Measurements from ENCODE around the gene SLC8B1.

SLC8B1 gene

DNA sequence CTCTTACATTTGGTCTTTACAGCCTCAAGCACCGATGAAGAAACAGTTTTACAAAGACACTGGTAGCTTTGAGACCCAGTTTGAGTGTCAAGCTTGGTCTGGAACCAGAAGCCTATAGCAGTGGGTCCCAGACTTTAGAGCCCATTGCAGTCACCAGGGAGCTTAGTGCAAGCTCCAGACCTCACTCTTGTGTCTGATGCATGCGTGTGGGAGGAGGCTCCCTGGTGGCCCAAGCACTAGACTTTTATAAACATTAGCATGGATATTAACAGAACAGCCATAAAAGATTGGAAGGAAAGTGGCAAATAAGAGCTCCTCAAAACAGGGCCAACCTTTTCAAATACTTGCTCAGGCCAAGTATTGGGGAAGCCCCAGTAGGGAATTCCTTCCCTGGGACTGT lies 45.5 kb downstream of the SLC8B1 start:
- no peaks in the 10 kb centered on the region for H4K20me1 ChIP-seq (ENCODE audit: insufficient read depth, low read length)
- no peaks in the 10 kb centered on the region for H3K27me3 ChIP-seq (ENCODE audit: low read depth, low read length)
- TF ChIP-seq EZH2phosphoT487 (IDR thresholded peaks at IDR 0.05; ENCODE audit: low read depth): no peak
- TF ChIP-seq, protein P1, sequence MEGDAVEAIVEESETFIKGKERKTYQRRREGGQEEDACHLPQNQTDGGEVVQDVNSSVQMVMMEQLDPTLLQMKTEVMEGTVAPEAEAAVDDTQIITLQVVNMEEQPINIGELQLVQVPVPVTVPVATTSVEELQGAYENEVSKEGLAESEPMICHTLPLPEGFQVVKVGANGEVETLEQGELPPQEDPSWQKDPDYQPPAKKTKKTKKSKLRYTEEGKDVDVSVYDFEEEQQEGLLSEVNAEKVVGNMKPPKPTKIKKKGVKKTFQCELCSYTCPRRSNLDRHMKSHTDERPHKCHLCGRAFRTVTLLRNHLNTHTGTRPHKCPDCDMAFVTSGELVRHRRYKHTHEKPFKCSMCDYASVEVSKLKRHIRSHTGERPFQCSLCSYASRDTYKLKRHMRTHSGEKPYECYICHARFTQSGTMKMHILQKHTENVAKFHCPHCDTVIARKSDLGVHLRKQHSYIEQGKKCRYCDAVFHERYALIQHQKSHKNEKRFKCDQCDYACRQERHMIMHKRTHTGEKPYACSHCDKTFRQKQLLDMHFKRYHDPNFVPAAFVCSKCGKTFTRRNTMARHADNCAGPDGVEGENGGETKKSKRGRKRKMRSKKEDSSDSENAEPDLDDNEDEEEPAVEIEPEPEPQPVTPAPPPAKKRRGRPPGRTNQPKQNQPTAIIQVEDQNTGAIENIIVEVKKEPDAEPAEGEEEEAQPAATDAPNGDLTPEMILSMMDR (IDR thresholded peaks at IDR 0.05; ENCODE audit: low read depth, low read length): no peak
- H3K36me3 ChIP-seq (replicated peaks; ENCODE audit: low read depth, low read length): peaks cover 7% of the 10 kb centered on the region
- no peak overlapping the region for H3K27ac ChIP-seq (ENCODE audit: low read length)
- no peak overlapping the region for H2AFZ ChIP-seq (ENCODE audit: low read depth, low read length)
- no peak overlapping the region for H3K9ac ChIP-seq (ENCODE audit: low read length)
- H3K4me1 ChIP-seq (ENCODE audit: low read length): no peaks in the 10 kb centered on the region
- H3K9me3 ChIP-seq (ENCODE audit: insufficient read depth, low read length): no peaks in the 10 kb centered on the region
- no peak overlapping the region for H3K4me2 ChIP-seq (ENCODE audit: low read length)
- H3K4me3 ChIP-seq (ENCODE audit: low read length): no peak overlapping the region
- H3K79me2 ChIP-seq (ENCODE audit: low read length): no peaks in the 10 kb centered on the region

DNA sequence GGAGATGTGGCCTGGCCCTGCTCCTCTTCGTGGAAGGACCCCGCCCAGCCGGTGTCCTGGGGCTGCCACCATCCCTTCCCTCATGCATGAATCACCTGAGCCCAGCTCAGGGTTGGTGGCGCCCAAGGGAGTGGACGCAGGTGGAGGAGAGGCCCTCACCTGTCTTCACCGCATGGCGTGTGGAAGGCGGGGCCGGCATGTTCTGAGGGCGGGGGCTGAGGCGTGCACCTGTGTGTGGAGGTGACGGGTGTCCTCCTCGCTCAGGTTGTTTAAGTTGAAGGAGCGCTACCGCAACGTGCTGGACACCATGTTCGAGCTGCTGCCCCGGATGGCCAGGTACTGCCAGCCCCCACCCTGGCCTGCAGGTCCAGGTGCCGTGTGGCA lies 47.0 kb downstream of the SLC8B1 start:
- Histone ChIP-seq H4K20me1 (ENCODE audit: insufficient read depth, low read length) (no peaks in the 10 kb centered on the region), H3K27me3 (ENCODE audit: low read depth, low read length) (no peaks in the 10 kb centered on the region), H3K4me3 (ENCODE audit: low read length) (no peak overlapping the region), H2AFZ (ENCODE audit: low read depth, low read length) (no peak overlapping the region), H3K9ac (ENCODE audit: low read length) (no peak overlapping the region), H3K4me2 (ENCODE audit: low read length) (no peak overlapping the region), H3K27ac (ENCODE audit: low read length) (no peak overlapping the region), H3K79me2 (ENCODE audit: low read length) (no peaks in the 10 kb centered on the region), H3K9me3 (ENCODE audit: insufficient read depth, low read length) (no peaks in the 10 kb centered on the region), H3K36me3 (replicated peaks; ENCODE audit: low read depth, low read length) (peaks cover 1% of the 10 kb centered on the region), H3K4me1 (ENCODE audit: low read length) (no peaks in the 10 kb centered on the region)
- TF ChIP-seq, protein P1 (IDR thresholded peaks at IDR 0.05; ENCODE audit: low read depth, low read length): no peak
- TF ChIP-seq EZH2phosphoT487 (IDR thresholded peaks at IDR 0.05; ENCODE audit: low read depth): no peak

DNA sequence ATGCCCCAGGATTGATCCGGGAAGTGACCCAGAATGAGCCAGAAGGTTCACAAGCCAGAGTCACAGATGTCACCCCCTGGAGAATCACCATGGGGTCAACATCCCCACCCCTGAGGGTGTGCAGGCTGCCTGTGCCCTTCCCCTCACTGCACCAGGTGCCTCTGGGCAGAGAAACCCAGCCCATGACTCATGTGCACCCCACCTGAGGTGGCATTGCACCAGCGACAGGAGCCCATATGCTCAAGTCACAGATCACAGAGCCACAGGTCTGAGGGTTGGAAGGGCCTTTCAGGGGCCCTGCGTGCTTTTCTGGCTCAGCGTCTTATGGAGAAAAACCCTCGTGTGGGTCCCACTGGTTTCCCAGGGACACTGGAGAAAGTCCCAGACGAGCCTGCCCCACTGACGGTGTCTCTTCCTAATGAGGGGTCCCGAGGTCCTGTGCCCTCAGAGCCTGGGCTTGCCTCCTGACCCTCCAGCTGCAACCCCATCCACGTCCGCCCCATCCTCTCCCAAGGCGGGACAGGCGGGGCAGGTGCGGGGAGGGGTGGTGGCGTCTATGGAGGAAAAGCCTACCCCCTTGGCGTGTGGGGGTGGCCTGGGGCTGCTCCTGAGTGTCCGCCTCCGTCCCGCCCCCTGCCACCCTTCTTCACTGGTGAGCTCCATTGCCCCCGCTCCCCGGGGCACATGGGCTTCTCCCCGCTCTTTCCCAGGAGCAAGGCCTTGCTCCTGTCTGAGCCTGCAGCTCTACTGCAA lies 47.6 kb downstream of the SLC8B1 start:
- Histone ChIP-seq H3K79me2 (ENCODE audit: low read length) (no peaks in the 10 kb centered on the region), H3K27ac (ENCODE audit: low read length) (no peak overlapping the region), H3K9ac (ENCODE audit: low read length) (no peak overlapping the region), H3K27me3 (ENCODE audit: low read depth, low read length) (no peaks in the 10 kb centered on the region), H4K20me1 (ENCODE audit: insufficient read depth, low read length) (no peaks in the 10 kb centered on the region), H3K4me2 (ENCODE audit: low read length) (no peak overlapping the region), H3K9me3 (ENCODE audit: insufficient read depth, low read length) (no peaks in the 10 kb centered on the region), H2AFZ (ENCODE audit: low read depth, low read length) (no peak overlapping the region), H3K4me1 (ENCODE audit: low read length) (no peaks in the 10 kb centered on the region), H3K4me3 (ENCODE audit: low read length) (no peak overlapping the region), H3K36me3 (replicated peaks; ENCODE audit: low read depth, low read length) (no peaks in the 10 kb centered on the region)
- no peak for TF ChIP-seq EZH2phosphoT487 (IDR thresholded peaks at IDR 0.05; ENCODE audit: low read depth)
- TF ChIP-seq, protein P1 (IDR thresholded peaks at IDR 0.05; ENCODE audit: low read depth, low read length): no peak

DNA sequence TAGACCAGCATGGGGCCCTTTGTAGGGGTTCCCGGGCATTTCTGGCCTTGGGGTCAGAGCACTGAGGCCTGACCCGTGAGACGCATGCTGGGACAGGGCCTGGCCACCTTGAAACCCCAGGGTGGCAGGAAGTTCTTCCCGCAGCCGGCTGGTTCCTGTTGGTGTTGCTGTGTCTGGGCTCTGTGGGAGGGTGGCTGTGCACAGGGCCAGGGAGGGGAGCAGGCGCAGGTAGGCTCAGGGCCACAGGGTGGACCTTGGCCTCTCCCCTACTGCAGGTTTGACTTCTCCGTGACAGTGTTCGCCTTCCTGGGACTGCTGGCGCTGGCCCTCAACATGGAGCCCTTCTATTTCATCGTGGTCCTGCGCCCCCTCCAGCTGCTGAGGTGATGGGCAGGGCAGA lies 48.2 kb downstream of the SLC8B1 start:
- no peaks in the 10 kb centered on the region for H3K27me3 ChIP-seq (ENCODE audit: low read depth, low read length)
- TF ChIP-seq, protein P1 (IDR thresholded peaks at IDR 0.05; ENCODE audit: low read depth, low read length): no peak
- TF ChIP-seq EZH2phosphoT487 (IDR thresholded peaks at IDR 0.05; ENCODE audit: low read depth): no peak
- H2AFZ ChIP-seq (ENCODE audit: low read depth, low read length): no peak overlapping the region
- H3K79me2 ChIP-seq (ENCODE audit: low read length): no peaks in the 10 kb centered on the region
- H3K36me3 ChIP-seq (replicated peaks; ENCODE audit: low read depth, low read length): no peaks in the 10 kb centered on the region
- no peak overlapping the region for H3K9ac ChIP-seq (ENCODE audit: low read length)
- no peaks in the 10 kb centered on the region for H3K4me1 ChIP-seq (ENCODE audit: low read length)
- no peaks in the 10 kb centered on the region for H3K9me3 ChIP-seq (ENCODE audit: insufficient read depth, low read length)
- no peaks in the 10 kb centered on the region for H4K20me1 ChIP-seq (ENCODE audit: insufficient read depth, low read length)
- H3K4me3 ChIP-seq (ENCODE audit: low read length): no peak overlapping the region
- H3K4me2 ChIP-seq (ENCODE audit: low read length): no peak overlapping the region
- H3K27ac ChIP-seq (ENCODE audit: low read length): no peak overlapping the region
